ENCODE results near the gene IBTK.
"Not testable (repeated sequence)": the region's sequence is repeated elsewhere in the genome, so short reads cannot be mapped to it uniquely, and the experiment has no call there.

Gene IBTK

GRCh38 chr6:82129797-82130196 lies 117.7 kb downstream of the IBTK start:
- H3K27ac ChIP-seq: no peak overlapping the region
- H3K4me3 ChIP-seq (ENCODE audit: low read depth, low read length): no peak overlapping the region
- no peaks in the 10 kb centered on the region for H3K36me3 ChIP-seq (replicated peaks)
- in situ Hi-C loops (cut with HindIII; ENCODE audit: low pct_ligation_motif_present, low sequenced_read_pairs): no loop called here
- no peak for DNase-seq
- TF ChIP-seq, protein P1, sequence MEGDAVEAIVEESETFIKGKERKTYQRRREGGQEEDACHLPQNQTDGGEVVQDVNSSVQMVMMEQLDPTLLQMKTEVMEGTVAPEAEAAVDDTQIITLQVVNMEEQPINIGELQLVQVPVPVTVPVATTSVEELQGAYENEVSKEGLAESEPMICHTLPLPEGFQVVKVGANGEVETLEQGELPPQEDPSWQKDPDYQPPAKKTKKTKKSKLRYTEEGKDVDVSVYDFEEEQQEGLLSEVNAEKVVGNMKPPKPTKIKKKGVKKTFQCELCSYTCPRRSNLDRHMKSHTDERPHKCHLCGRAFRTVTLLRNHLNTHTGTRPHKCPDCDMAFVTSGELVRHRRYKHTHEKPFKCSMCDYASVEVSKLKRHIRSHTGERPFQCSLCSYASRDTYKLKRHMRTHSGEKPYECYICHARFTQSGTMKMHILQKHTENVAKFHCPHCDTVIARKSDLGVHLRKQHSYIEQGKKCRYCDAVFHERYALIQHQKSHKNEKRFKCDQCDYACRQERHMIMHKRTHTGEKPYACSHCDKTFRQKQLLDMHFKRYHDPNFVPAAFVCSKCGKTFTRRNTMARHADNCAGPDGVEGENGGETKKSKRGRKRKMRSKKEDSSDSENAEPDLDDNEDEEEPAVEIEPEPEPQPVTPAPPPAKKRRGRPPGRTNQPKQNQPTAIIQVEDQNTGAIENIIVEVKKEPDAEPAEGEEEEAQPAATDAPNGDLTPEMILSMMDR (IDR thresholded peaks at IDR 0.05; ENCODE audit: low read depth, low read length, missing control alignments): no peak
- H3K27me3 ChIP-seq (replicated peaks): no peaks in the 10 kb centered on the region

DNA sequence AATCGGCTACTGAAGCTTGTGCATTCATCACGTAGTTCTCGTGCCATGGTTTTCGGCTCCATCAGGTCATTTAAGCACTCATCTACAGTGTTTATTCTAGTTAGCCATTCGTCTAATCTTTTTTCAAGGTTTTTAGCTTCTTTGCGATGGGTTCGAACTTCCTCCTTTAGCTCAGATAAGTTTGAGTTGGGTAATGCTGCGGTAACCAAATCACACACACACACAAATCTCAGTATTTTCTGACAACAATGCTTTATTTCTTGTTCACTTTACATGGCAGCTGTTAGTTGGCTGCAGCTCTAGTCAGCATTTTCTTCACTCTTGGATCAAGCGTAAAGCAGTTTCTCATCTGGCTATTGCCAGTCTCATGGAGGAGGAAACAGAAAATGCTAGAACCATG lies 118.6 kb downstream of the IBTK start:
- H3K36me3 ChIP-seq (replicated peaks); H3K4me3 ChIP-seq (ENCODE audit: low read depth, low read length); H3K27ac ChIP-seq; H3K27me3 ChIP-seq (replicated peaks); in situ Hi-C loops (cut with HindIII; ENCODE audit: low pct_ligation_motif_present, low sequenced_read_pairs); DNase-seq: not testable (repeated sequence)

DNA sequence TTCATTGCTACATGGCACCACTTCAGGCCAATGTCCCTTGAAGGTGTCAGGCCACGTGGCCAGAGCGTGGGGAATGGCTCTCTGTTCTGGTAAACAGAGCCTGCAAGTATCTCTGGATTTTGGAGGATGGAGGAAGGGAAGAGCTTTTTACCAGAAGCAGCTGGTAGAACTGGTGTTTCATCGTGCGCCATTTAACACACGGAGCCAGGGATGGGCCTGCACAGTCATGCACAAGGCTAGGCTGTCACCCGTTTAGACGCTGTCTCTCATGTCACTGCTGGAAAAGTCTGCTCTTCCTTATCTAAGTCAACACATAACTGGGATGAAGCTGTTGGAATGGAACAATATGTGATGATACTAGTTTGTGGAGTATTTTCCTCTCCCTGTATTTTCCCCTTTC lies 123.9 kb downstream of the IBTK start:
- Histone ChIP-seq H3K36me3 (replicated peaks) (no peaks in the 10 kb centered on the region), H3K4me3 (ENCODE audit: low read depth, low read length) (no peak overlapping the region), H3K27ac (no peak overlapping the region), H3K27me3 (replicated peaks) (no peaks in the 10 kb centered on the region)
- no peak for DNase-seq
- in situ Hi-C loops (cut with HindIII; ENCODE audit: low pct_ligation_motif_present, low sequenced_read_pairs): no loop called here
- TF ChIP-seq, protein P1 (IDR thresholded peaks at IDR 0.05; ENCODE audit: low read depth, low read length, missing control alignments): no peak

Data from brain microvascular endothelial cell (primary cell).